B cell (primary cell): ENCODE results near the gene MARCHF10. TPM values are rescaled to one million over a fixed set of nuclear protein-coding genes. Genes with fewer than 3 reads are reported as not detected.

Experiments used
- ATAC-seq: fragments of 200-7000 bp; cut with Tn5 transposase; one replicate; pipeline ENCODE4 v1.10.0; 2021; ENCODE audit warnings: low read depth, mild to moderate bottlenecking, moderate number of reproducible peaks, moderate library complexity
- CTCF ChIA-PET: fragments of 350-600 bp; sonication (Branson Sonifier 250); formaldehyde crosslinking; loops from one replicate; lab custom pipeline; 2021; ENCODE audit warnings: antibody characterized with exemption, inconsistent platforms; lab: Charles Lee
- POLR2A ChIA-PET: fragments of 350-600 bp; sonication (Branson Sonifier 250); formaldehyde crosslinking; loops from one replicate; lab custom pipeline; 2021; ENCODE audit warnings: antibody characterized with exemption; lab: Charles Lee
- DNase-seq: peaks from one replicate; pipeline ENCODE4 v3.0.0; 2013
- H2AFZ ChIP-seq: 2 replicates; pipeline ENCODE4 v1.6.1; 2012; ENCODE audit warnings: mild to moderate bottlenecking, low read depth, low read length; ENCODE audit not compliant: insufficient read depth, poor library complexity, severe bottlenecking
- H3K27ac ChIP-seq, 2 donors: 1 replicate in 1 of 2; 2 replicates in 1 of 2; pipeline ENCODE4 v1.5.1; 2012 to 2013; ENCODE audit warnings: low read length in 2 of 2, mild to moderate bottlenecking in 2 of 2, moderate library complexity in 1 of 2
- H3K27me3 ChIP-seq, 4 experiments: fragments of 200-600 bp in 1 of 4; sonication (generic) in 1 of 4; replicated peaks in 1 of 4; 1 replicate in 2 of 4; 2 replicates in 2 of 4; pipeline versions ENCODE4 v1.6.1 to v1.7.0; 2013 to 2016; ENCODE audit warnings: low read length in 3 of 4, mild to moderate bottlenecking in 2 of 4, mixed read lengths in 1 of 4, moderate library complexity in 1 of 4; ENCODE audit not compliant: insufficient read depth in 4 of 4, control insufficient read depth in 3 of 4; ENCODE audit errors: control extremely low read depth in 1 of 4
- H3K36me3 ChIP-seq, 2 experiments: replicated peaks in 1 of 2; 1 replicate in 1 of 2; 2 replicates in 1 of 2; pipeline versions ENCODE4 v1.6.1 to v1.7.1; 2013; ENCODE audit warnings: low read length in 1 of 2; ENCODE audit not compliant: insufficient read depth in 2 of 2, control insufficient read depth in 1 of 2; ENCODE audit errors: control extremely low read depth in 1 of 2, extremely low read depth in 1 of 2
- H3K4me1 ChIP-seq, 2 donors: fragments of 200-600 bp in 1 of 2; sonication (generic) in 1 of 2; 1 replicate in 1 of 2; 2 replicates in 1 of 2; pipeline versions ENCODE4 v1.5.1 to v1.6.1; 2013 to 2017; ENCODE audit warnings: low read length in 2 of 2; ENCODE audit not compliant: control insufficient read depth in 2 of 2, insufficient read depth in 2 of 2
- H3K4me2 ChIP-seq: replicated peaks from 2 replicates; pipeline ENCODE3; 2012; ENCODE audit warnings: mild to moderate bottlenecking, low read depth, low read length; ENCODE audit not compliant: poor library complexity, severe bottlenecking
- H3K4me3 ChIP-seq, 5 experiments: fragments of 200-600 bp in 1 of 5; sonication (generic) in 1 of 5; 1 replicate in 3 of 5; 2 replicates in 2 of 5; pipeline versions ENCODE4 v1.5.1 to v1.7.0; 2011 to 2016; ENCODE audit warnings: low read length in 4 of 5, mild to moderate bottlenecking in 4 of 5, low read depth in 2 of 5, control low read depth in 1 of 5, moderate library complexity in 1 of 5; ENCODE audit not compliant: insufficient read depth in 1 of 5; ENCODE audit errors: control extremely low read depth in 1 of 5, extremely low read depth in 1 of 5
- H3K79me2 ChIP-seq: fragments of 200-600 bp; sonication (generic); one replicate; pipeline ENCODE4 v1.6.0; 2016; ENCODE audit warnings: low read length; ENCODE audit not compliant: control insufficient read depth, insufficient read depth
- H3K9ac ChIP-seq: fragments of 200-600 bp; sonication (generic); 2 replicates; pipeline ENCODE4 v1.6.1; 2017; ENCODE audit warnings: mild to moderate bottlenecking, low read length, moderate library complexity
- H3K9me3 ChIP-seq, 3 donors: one replicate each; pipeline versions ENCODE4 v1.6.1 to v1.7.1; 2013; ENCODE audit warnings: low read length in 2 of 3; ENCODE audit not compliant: control insufficient read depth in 2 of 3, insufficient read depth in 1 of 3; ENCODE audit errors: control extremely low read depth in 1 of 3
- H4K20me1 ChIP-seq: 2 replicates; pipeline ENCODE4 v1.6.0; 2012; ENCODE audit warnings: mild to moderate bottlenecking, low read length; ENCODE audit not compliant: insufficient read depth, control insufficient read depth, poor library complexity, severe bottlenecking
- H3K27ac Mint-ChIP-seq: one replicate; pipeline ENCODE4 v1.8.0; 2021; ENCODE audit warnings: mixed read lengths
- H3K27me3 Mint-ChIP-seq: one replicate; pipeline ENCODE4 v1.8.0; 2021; ENCODE audit warnings: mixed read lengths
- H3K4me1 Mint-ChIP-seq: one replicate; pipeline ENCODE4 v1.8.0; 2021; ENCODE audit warnings: mixed read lengths
- H3K4me3 Mint-ChIP-seq: one replicate; pipeline ENCODE4 v1.8.0; 2021; ENCODE audit warnings: mixed read lengths
- H3K9me3 Mint-ChIP-seq: one replicate; pipeline ENCODE4 v1.8.0; 2022; ENCODE audit warnings: mixed read lengths; ENCODE audit not compliant: insufficient read depth
- EZH2 ChIP-seq: IDR thresholded peaks from 2 replicates; pipeline ENCODE4 v1.6.1; 2012; ENCODE audit warnings: borderline replicate concordance, low read depth, mild to moderate bottlenecking, moderate library complexity, low read length; ENCODE audit not compliant: insufficient read depth, poor library complexity, severe bottlenecking
- WGBS: methylation state at CpG from one replicate; pipeline ENCODE4 v1.1.5; 2013; ENCODE audit warnings: missing lambda C conversion rate; ENCODE audit not compliant: insufficient coverage; 5-methylcytosine and 5-hydroxymethylcytosine counted together
- intact Hi-C: fragments of 100-400 bp; cut with micrococcal nuclease; formaldehyde crosslinking; loops from one replicate; pipeline ENCODE4 v1.10.0; 2022
- polyA plus RNA-seq: library from polyadenylated mRNA; depleted of rRNA; stranded (reverse); fragments of >200 nt; gene quantifications from 2 replicates; pipeline ENCODE4 v1.2.3, GENCODE V29; 2012
- total RNA-seq, 2 donors: library from RNA; stranded (reverse); fragments of 120-200 nt in 1 of 2; gene quantifications; 1 replicate in 1 of 2; 2 replicates in 1 of 2; pipeline versions ENCODE4 v1.2.3 to v1.2.4, GENCODE V29; 2013 to 2022
- TF ChIP-seq, protein P1 (sequence below): fragments of 200-600 bp; IDR thresholded peaks from one replicate; pipeline ENCODE4 v1.8.0; 2022; ENCODE audit warnings: antibody characterized with exemption, mild to moderate bottlenecking

The MARCHF10 gene
- total and polyA plus RNA-seq, 2 donors (not counting 1 experiment from before 2014, with no cell fraction given): 0.24 TPM; not detected in 1

DNA sequence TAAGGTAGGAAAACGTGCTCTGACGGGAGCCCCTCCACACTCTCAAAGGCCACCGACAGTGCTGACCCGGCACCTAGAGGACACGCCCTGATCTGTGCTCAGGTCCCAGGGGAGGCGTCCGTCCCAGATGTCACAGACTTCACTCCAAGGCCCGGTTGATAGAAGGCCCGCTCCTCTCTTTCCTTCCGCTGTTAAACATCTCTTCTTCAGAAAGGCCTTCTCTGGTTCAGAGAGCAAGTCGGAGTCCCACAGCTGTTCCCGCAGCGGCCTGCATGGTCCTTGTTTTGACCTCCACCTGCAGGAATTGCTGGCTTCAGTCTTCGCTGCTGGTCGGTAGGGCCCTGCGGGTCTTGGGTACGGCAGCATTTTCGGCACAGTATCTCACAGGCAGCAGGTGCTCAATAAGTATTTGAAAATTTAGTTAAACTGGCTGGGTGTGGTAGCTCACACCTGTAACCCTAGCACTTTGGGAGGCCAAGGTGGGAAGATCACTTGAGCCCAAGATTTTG, 92.2 kb downstream of the MARCHF10 start:
- no peak overlapping the region for H3K4me3 ChIP-seq
- H4K20me1 ChIP-seq: no peaks in the 10 kb centered on the region
- H2AFZ ChIP-seq: no peak overlapping the region
- no peak overlapping the region for H3K27ac ChIP-seq
- H3K9me3 ChIP-seq: no peaks in the 10 kb centered on the region
- intact Hi-C loops: no loop called here
- H3K27me3 ChIP-seq: no peaks in the 10 kb centered on the region
- no peak for TF ChIP-seq EZH2
- TF ChIP-seq, protein P1, sequence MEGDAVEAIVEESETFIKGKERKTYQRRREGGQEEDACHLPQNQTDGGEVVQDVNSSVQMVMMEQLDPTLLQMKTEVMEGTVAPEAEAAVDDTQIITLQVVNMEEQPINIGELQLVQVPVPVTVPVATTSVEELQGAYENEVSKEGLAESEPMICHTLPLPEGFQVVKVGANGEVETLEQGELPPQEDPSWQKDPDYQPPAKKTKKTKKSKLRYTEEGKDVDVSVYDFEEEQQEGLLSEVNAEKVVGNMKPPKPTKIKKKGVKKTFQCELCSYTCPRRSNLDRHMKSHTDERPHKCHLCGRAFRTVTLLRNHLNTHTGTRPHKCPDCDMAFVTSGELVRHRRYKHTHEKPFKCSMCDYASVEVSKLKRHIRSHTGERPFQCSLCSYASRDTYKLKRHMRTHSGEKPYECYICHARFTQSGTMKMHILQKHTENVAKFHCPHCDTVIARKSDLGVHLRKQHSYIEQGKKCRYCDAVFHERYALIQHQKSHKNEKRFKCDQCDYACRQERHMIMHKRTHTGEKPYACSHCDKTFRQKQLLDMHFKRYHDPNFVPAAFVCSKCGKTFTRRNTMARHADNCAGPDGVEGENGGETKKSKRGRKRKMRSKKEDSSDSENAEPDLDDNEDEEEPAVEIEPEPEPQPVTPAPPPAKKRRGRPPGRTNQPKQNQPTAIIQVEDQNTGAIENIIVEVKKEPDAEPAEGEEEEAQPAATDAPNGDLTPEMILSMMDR: no peak
- 99% methylated on average over 18 of the region's 18 CpGs for WGBS
- no peak for DNase-seq
- no peak overlapping the region for H3K27ac Mint-ChIP-seq
- no peak overlapping the region for H3K9ac ChIP-seq
- no peaks in the 10 kb centered on the region for H3K79me2 ChIP-seq
- peaks cover 14% of the 10 kb centered on the region for H3K4me1 Mint-ChIP-seq
- H3K36me3 ChIP-seq: no peaks in the 10 kb centered on the region
- CTCF ChIA-PET: no interaction called here
- POLR2A ChIA-PET: interaction anchor here (0.6 kb wide), 1 partner anchor 8 kb away, joined by 4 read pairs; no protein-coding TSS in a partner anchor
- no peak overlapping the region for H3K4me2 ChIP-seq
- peaks cover 8% of the 10 kb centered on the region for H3K27me3 Mint-ChIP-seq
- peaks cover 8 to 12% of the 10 kb centered on the region in 2 donors for H3K4me1 ChIP-seq
- no peaks in the 10 kb centered on the region for H3K9me3 Mint-ChIP-seq
- H3K4me3 Mint-ChIP-seq: no peak overlapping the region
- no peak for ATAC-seq

DNA sequence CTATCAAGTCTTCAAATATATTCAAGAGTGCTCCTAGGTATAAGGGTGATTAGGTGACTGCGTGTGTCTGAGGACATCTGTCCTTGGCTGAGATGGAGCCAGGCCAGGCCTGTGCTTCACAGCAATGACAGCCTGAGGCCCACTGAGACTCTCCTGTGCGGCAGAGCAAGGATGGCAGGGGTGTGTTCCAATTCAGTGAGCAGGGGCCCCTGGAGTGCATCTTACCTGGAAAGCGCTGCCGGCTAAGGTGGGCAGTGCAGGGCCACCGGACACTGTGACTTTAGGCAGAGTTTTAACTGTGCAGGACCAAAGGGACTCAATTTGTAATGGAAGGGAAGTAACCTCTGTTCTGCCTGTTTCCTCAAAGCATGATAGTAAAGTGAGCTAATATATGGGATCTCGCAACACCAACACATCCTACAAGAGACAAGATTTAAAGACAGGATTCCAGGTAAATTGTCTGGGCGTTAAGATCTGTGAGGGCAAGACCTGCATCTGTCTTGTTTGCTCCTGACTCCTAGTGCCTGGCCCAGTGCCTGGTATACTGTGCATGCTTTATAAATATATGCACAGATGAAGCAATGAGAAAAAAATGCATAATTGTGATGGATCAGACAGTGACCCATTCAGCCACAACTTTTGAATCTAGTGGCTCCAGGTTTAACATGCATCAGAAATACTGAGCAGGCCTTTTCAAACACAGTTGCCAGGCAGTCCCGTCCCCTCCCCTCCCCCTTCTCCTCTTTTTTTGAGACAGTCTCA, 93.9 kb downstream of the MARCHF10 start:
- no peak overlapping the region for H3K4me3 ChIP-seq
- 96% methylated on average over 7 of the region's 8 CpGs for WGBS
- H3K4me1 ChIP-seq: no peaks in the 10 kb centered on the region
- no peak overlapping the region for H3K4me2 ChIP-seq
- H3K27ac ChIP-seq: no peak overlapping the region
- no peaks in the 10 kb centered on the region for H3K9me3 Mint-ChIP-seq
- DNase-seq: no peak
- H3K4me1 Mint-ChIP-seq: peaks cover under 1% of the 10 kb centered on the region
- H3K4me3 Mint-ChIP-seq: no peak overlapping the region
- H4K20me1 ChIP-seq: no peaks in the 10 kb centered on the region
- CTCF ChIA-PET: no interaction called here
- H3K79me2 ChIP-seq: no peaks in the 10 kb centered on the region
- peaks cover 4% of the 10 kb centered on the region for H3K27me3 Mint-ChIP-seq
- H3K9ac ChIP-seq: no peak overlapping the region
- no peaks in the 10 kb centered on the region for H3K36me3 ChIP-seq
- POLR2A ChIA-PET: no interaction called here
- H2AFZ ChIP-seq: no peak overlapping the region
- H3K9me3 ChIP-seq: no peaks in the 10 kb centered on the region
- no peak overlapping the region for H3K27ac Mint-ChIP-seq
- TF ChIP-seq, protein P1: no peak
- no peak for TF ChIP-seq EZH2
- no peak for ATAC-seq
- no peaks in the 10 kb centered on the region for H3K27me3 ChIP-seq
- intact Hi-C loops: no loop called here
